Prostate gland (tissue), 2 donors: ENCODE data around the gene MICU1.

ENCODE experiments used
- POLR2A ChIP-seq: fragments of 450-650 bp; IDR thresholded peaks from one replicate; pipeline ENCODE4 v1.6.1; 2016; ENCODE audit warnings: antibody characterized with exemption, mild to moderate bottlenecking
- TF ChIP-seq, protein P1 (sequence below), 4 experiments: fragments of 200-600 bp in 2 of 4; fragments of 450-650 bp in 2 of 4; sonication (generic) in 2 of 4; IDR thresholded peaks; 1 replicate in 3 of 4; 2 replicates in 1 of 4; pipeline ENCODE4 v1.5.1; 2016 to 2019; ENCODE audit warnings: antibody characterized with exemption in 4 of 4, mild to moderate bottlenecking in 2 of 4, moderate library complexity in 2 of 4

DNA sequence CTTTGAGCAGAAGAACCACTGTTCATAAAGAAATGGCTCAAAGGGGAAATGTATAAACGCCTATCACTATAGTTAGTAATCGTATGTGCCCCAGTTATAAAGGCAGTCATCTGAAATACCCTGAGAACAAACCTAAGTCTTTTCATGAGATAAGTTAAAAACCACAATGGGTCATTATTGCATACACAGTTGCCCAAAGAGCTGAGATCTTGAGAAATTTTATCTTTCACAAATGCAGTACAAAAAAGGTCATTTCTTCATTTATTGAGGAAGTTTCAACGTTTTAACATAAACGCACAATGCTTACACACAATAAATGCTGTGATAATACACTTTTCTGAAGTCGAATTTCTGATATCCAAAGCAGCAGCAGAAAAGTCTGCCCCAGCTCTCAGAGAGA lies 114.4 kb downstream of the MICU1 start:
- TF ChIP-seq POLR2A = no peak
- TF ChIP-seq, protein P1, sequence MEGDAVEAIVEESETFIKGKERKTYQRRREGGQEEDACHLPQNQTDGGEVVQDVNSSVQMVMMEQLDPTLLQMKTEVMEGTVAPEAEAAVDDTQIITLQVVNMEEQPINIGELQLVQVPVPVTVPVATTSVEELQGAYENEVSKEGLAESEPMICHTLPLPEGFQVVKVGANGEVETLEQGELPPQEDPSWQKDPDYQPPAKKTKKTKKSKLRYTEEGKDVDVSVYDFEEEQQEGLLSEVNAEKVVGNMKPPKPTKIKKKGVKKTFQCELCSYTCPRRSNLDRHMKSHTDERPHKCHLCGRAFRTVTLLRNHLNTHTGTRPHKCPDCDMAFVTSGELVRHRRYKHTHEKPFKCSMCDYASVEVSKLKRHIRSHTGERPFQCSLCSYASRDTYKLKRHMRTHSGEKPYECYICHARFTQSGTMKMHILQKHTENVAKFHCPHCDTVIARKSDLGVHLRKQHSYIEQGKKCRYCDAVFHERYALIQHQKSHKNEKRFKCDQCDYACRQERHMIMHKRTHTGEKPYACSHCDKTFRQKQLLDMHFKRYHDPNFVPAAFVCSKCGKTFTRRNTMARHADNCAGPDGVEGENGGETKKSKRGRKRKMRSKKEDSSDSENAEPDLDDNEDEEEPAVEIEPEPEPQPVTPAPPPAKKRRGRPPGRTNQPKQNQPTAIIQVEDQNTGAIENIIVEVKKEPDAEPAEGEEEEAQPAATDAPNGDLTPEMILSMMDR (IDR thresholded peaks at IDR 0.05) = no peak
